ENCODE results near the gene PAN3.

The PAN3 gene

GRCh38 chr13:28128030-28128429 lies 10.3 kb upstream of the PAN3 start:
- TF ChIP-seq CTCF (IDR thresholded peaks at IDR 0.05) = no peak

GRCh38 chr13:28128926-28129325 lies 9.4 kb upstream of the PAN3 start:
- TF ChIP-seq CTCF (IDR thresholded peaks at IDR 0.05) = no peak

GRCh38 chr13:28129911-28130693 lies 8.2 kb upstream of the PAN3 start:
- TF ChIP-seq CTCF (IDR thresholded peaks at IDR 0.05) = no peak

- no peak for TF ChIP-seq CTCF (IDR thresholded peaks at IDR 0.05)
Observed at GRCh38 chr13:28131646-28132045, 6.7 kb upstream of the PAN3 start.

GRCh38 chr13:28136916-28137315 lies 1.4 kb upstream of the PAN3 start:
- TF ChIP-seq CTCF (IDR thresholded peaks at IDR 0.05) = no peak

- no peak for TF ChIP-seq CTCF (IDR thresholded peaks at IDR 0.05)
Observed at GRCh38 chr13:28137596-28137995, 749 bp upstream of the PAN3 start.

- TF ChIP-seq CTCF (IDR thresholded peaks at IDR 0.05) = no peak
Observed at GRCh38 chr13:28138756-28139470, 568 bp downstream of the PAN3 start.
